GM19324 (cell line): ENCODE data around the gene ALKBH1.
"Not testable (repeated sequence)": the region's sequence is repeated elsewhere in the genome, so short reads cannot be mapped to it uniquely, and the experiment has no call there.

Experiments used
- ATAC-seq: cut with Tn5 transposase; IDR thresholded peaks from one replicate; pipeline ENCODE4 v1.9.1; 2021; ENCODE audit warnings: mild to moderate bottlenecking, moderate library complexity; ENCODE audit not compliant: unreplicated experiment, low FRiP score

ALKBH1 gene, protein sequence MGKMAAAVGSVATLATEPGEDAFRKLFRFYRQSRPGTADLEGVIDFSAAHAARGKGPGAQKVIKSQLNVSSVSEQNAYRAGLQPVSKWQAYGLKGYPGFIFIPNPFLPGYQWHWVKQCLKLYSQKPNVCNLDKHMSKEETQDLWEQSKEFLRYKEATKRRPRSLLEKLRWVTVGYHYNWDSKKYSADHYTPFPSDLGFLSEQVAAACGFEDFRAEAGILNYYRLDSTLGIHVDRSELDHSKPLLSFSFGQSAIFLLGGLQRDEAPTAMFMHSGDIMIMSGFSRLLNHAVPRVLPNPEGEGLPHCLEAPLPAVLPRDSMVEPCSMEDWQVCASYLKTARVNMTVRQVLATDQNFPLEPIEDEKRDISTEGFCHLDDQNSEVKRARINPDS

DNA sequence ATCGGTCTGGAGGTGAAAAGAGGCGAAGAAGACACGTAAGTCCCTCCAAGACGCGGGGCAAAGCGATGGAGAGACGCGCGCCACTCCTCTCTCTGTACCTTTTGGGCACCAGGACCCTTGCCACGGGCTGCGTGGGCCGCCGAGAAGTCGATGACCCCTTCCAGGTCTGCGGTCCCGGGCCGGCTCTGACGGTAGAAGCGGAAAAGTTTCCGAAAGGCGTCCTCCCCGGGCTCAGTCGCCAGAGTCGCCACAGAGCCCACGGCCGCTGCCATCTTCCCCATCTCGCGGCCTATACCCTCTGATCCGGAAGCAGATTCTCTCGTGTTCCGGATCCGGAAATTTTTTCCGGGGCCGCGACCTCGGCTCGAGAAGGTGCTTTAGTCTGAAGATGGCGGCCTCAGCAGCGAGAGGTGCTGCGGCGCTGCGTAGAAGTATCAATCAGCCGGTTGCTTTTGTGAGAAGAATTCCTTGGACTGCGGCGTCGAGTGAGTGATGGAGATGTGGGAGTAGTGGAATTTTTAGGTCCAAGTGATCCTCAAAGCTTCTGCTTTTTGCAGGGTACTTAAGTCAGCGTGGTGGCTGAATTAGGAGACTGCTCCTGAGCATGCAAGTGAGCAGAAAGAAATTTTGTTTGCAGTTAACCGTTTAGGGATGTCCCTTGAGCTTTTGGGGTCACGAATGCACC lies at the start of gene ALKBH1, which contains the start of gene SLIRP:
TSS of gene ALKBH1 (minus strand) at position 300 of the 685 bp plus-strand sequence. CDS start at position 281, 19 bp downstream.
TSS of gene SLIRP (plus strand) at position 380 of the 685 bp plus-strand sequence. CDS start at position 389, 9 bp downstream.
- ATAC-seq: peak; percentile 95

GRCh38 chr14:77752799-77753516 lies 45.1 kb upstream of the ALKBH1 start:
- no peak for ATAC-seq

GRCh38 chr14:77752266-77752665 lies 44.4 kb upstream of the ALKBH1 start:
- ATAC-seq: no peak

DNA sequence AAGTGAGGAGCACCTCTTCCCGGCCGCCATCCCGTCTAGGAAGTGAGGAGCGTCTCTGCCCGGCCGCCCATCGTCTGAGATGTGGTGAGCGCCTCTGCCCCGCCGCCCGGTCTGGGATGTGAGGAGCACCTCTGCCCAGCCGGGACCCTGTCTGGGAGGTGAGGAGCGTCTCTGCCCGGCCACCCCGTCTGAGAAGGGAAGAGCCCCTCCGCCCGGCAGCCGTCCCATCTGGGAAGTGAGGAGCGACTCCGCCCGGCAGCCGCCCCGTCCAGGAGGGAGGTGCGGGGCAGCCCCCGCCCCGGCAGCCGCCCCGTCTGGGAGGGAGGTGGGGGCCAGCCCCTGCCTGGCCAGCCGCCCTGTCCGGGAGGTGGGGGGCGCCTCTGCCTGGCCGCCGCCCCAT lies 39.6 kb upstream of the ALKBH1 start:
- not testable (repeated sequence) for ATAC-seq

- ATAC-seq: no peak
These were observed 38.4 kb upstream of the ALKBH1 start for GRCh38 chr14:77746064-77746702.

- no peak for ATAC-seq
These were observed 33.6 kb upstream of the ALKBH1 start for GRCh38 chr14:77741438-77741837.

DNA sequence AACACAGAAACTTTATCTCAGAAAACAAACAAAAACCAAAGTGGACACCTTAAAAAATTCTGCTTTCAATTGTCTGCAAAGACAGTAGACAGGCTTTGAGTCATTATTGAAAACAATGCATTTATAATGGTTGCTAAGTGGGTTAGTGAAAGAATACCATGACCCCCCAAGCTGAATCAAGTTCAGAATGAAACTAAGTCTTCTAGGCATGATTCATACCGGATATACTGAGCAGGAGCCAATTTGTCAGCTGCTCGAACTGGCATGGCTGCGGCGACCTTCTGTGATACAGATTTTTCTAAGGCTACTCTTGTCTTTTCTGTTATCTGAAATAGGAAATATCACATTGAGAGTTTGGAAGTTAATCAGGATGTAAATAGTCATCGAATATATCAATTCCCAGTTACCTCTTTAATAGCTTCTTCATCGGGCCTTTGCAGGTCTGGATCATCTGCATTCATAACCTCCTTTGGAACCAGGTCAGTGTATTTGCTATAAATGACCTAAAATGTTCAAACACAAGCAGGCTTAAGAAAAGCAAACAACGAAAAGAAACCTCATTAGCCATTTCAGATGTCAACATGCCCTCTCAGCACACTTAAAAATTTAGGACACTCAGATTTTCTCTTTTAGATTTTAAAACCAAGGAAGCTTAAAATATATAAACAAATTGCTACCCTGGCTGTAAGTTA lies 30.9 kb upstream of the ALKBH1 start:
- peak; percentile 59 for ATAC-seq

GRCh38 chr14:77730976-77731497 lies 23.2 kb upstream of the ALKBH1 start:
- ATAC-seq: no peak

DNA sequence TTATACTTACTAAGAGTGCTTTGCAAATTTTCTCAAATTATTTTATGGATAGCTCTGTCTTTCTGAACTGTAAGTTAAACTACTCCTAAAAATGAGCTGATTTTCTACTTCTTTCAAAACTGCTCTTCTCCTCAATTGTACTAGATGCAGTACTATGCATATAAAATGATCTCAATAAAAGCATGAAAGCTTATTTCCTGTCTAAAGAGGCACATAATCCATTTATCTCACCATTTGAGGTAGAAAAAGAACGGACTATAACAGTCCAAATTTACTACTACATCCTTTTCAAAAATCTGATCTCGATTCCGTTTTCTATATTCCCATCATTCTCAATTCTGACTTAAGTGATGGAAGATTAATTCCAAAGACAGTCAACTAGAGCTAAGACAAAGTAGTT lies 14.5 kb upstream of the ALKBH1 start:
- ATAC-seq: no peak

- ATAC-seq: no peak
These were observed 13.6 kb upstream of the ALKBH1 start for GRCh38 chr14:77721437-77721836.

DNA sequence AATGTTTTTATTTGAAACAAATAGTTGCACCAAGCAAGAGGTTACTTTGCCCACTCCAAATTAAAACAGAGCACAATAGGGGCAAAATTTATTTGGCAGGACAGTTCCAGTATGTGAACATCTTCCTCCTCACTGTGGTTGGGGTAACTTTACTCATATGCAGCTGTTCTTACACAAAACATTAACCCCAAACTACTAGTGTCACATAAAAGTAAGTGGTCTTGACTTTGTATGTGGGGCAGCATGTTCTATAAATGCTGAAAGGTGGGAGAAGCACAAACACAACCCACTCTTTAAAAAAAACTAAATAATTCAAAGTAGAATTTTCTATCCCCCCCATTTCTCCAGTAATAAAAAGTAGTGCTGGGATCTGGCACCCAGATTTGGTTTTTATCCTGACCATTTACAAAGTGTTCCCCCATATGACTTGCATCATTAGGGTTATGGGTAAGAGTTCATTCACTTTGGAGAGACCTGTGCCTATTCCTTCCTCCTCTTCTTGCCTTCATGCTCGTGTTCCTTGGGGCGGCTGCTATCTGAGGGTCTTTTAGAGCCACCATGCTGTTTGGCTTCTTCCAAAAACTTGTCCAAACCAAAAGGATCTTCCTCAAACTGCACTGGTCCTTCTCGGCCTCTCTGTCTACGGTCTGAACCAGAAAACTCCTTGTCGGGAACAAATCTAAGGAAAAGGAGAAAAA lies 9.9 kb upstream of the ALKBH1 start:
- ATAC-seq: no peak

DNA sequence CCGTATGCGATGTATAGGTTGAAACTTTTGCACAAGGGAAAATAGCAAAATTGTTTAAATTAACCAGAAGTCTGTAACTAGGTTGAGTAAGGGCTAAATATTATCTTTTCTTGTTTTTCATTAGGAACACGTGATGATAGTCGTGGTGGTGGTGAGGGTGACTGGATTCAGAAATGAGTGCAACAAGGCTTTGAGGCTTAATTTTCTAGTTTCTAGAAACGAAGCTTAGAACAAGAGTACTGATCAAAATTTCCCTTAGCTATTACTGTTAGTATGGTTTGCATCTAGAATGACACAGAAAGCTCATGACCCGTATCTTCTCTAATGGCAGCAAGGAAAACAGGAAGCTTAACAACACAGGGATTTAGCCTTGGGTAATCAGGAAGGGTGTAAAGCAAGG lies 7.1 kb upstream of the ALKBH1 start:
- ATAC-seq: no peak

GRCh38 chr14:77710364-77710763 lies 2.5 kb upstream of the ALKBH1 start:
- ATAC-seq: no peak

DNA sequence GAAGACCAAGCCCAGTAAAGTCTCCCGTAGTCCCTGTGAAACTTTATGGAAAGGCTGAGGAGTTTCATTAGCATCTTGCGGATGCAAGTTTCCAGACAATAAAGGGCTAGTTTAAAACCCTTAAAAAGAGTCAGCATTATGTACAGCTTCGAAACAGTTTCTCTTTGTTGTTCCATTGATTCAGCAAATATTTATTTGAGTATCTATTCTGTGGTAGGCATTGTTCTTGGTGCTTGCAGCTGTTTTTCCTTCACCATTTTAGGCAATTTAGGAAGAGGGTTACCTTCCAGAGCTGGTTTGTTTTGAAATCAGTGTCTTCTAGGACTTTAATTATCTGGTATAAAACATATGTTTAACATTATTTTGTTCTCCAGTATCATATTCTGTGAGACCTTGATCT lies 1.6 kb upstream of the ALKBH1 start:
- ATAC-seq: no peak

GRCh38 chr14:77708749-77709148 lies 926 bp upstream of the ALKBH1 start:
- no peak for ATAC-seq

GRCh38 chr14:77707355-77707723 lies 484 bp downstream of the ALKBH1 start:
- ATAC-seq: peak; percentile 11

DNA sequence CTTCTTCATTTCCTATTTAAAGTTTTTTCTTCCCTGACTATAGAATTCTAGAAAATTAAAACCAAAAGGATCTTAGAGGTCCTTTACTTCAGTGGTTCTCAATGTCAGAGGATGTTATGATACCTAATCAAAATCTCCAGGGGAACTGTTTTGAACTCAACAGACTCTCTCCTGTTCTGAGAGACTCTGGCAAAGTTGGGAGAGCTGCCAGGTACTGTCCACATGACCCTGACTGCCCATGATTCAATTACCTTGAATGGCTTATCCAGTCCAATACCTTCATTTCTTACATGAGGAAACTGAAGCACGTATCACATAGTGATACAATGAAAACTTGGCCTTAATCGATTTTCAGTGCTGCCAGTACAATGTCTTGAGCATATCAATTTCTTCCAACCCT lies 16.6 kb downstream of the ALKBH1 start:
- no peak for ATAC-seq

DNA sequence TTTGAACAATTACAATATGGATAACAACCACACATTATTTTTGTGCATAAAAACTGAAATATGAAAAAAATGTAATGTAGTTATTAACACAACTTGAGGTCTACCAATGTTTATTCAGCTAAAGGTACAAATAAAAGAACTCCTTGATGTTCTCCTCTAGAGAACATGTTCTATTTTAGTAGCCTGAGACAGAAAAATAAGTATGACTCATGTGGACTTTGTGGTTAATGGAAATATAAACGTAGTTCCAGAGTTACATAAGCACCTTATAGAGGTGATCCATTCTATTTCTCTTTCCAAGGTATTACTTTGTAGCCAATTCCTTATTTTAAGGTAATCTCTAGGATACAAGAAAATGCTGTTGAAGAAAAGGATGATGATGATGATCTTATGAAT lies 25.7 kb downstream of the ALKBH1 start:
- no peak for ATAC-seq
